Thyroid gland (tissue), 4 donors: ENCODE measurements around the gene AADACL3. TPM values are rescaled to one million over a fixed set of nuclear protein-coding genes. Genes with fewer than 3 reads are reported as not detected.

ENCODE experiments used
- DNase-seq, 2 donors: peaks; one replicate each; pipeline ENCODE4 v3.0.0-alpha.2; 2019
- H3K27ac ChIP-seq, 3 donors: fragments of 200-600 bp; sonication (generic); 1 replicate in 2 of 3; 2 replicates in 1 of 3; pipeline ENCODE4 v1.5.1; 2016 to 2019; ENCODE audit warnings: mild to moderate bottlenecking in 1 of 3, moderate library complexity in 1 of 3
- H3K27me3 ChIP-seq: fragments of 200-600 bp; sonication (generic); one replicate; pipeline ENCODE4 v1.5.1; 2019
- H3K36me3 ChIP-seq, 2 donors: fragments of 200-600 bp; sonication (generic); one replicate each; pipeline ENCODE4 v1.5.1; 2016 to 2019
- H3K4me1 ChIP-seq, 2 donors: fragments of 200-600 bp; sonication (generic); one replicate each; pipeline ENCODE4 v1.5.1; 2017 to 2019
- H3K4me3 ChIP-seq, 3 donors: fragments of 200-600 bp; sonication (generic); replicated peaks in 1 of 3; 1 replicate in 2 of 3; 2 replicates in 1 of 3; pipeline ENCODE4 v1.5.1; 2016; ENCODE audit warnings: mild to moderate bottlenecking in 1 of 3
- H3K9me3 ChIP-seq: fragments of 200-600 bp; sonication (generic); one replicate; pipeline ENCODE4 v1.5.1; 2017
- POLR2A ChIP-seq, 2 donors: fragments of 450-650 bp; IDR thresholded peaks; one replicate each; pipeline ENCODE4 v1.6.1; 2017; ENCODE audit warnings: antibody characterized with exemption in 2 of 2, mild to moderate bottlenecking in 2 of 2, moderate library complexity in 1 of 2
- WGBS, 2 donors: methylation state at CpG; one replicate each; pipeline ENCODE4 v1.1.5; 2017; 5-methylcytosine and 5-hydroxymethylcytosine counted together
- intact Hi-C: fragments of 100-400 bp; cut with DNase I; formaldehyde crosslinking; loops from one replicate; pipeline ENCODE4 v1.15.1; 2023
- total RNA-seq, 4 donors: library from RNA; depleted of rRNA; stranded (reverse); fragments of >200 nt; gene quantifications; one replicate each; pipeline ENCODE4 v1.2.3, GENCODE V29; 2016
- TF ChIP-seq, protein P1 (sequence below), 6 experiments: fragments of 200-600 bp in 3 of 6; fragments of 450-650 bp in 3 of 6; sonication (generic) in 3 of 6; IDR thresholded peaks; one replicate each; pipeline ENCODE4 v1.5.1; 2016 to 2019; ENCODE audit warnings: antibody characterized with exemption in 6 of 6, mild to moderate bottlenecking in 2 of 6, inconsistent platforms in 1 of 6, moderate library complexity in 1 of 6

AADACL3 gene
- total RNA-seq, 4 donors from 2014 or later = not detected

GRCh38 chr1:12696658-12697057, 19.3 kb upstream of the AADACL3 start:
- Histone ChIP-seq H3K27me3 (no peaks in the 10 kb centered on the region), H3K4me1 (no peaks in the 10 kb centered on the region), H3K9me3 (no peaks in the 10 kb centered on the region), H3K27ac (no peak overlapping the region), H3K4me3 (no peak overlapping the region), H3K36me3 (no peaks in the 10 kb centered on the region)
- intact Hi-C loops = no loop called here
- no peak for TF ChIP-seq POLR2A (IDR thresholded peaks at IDR 0.05)
- TF ChIP-seq, protein P1, sequence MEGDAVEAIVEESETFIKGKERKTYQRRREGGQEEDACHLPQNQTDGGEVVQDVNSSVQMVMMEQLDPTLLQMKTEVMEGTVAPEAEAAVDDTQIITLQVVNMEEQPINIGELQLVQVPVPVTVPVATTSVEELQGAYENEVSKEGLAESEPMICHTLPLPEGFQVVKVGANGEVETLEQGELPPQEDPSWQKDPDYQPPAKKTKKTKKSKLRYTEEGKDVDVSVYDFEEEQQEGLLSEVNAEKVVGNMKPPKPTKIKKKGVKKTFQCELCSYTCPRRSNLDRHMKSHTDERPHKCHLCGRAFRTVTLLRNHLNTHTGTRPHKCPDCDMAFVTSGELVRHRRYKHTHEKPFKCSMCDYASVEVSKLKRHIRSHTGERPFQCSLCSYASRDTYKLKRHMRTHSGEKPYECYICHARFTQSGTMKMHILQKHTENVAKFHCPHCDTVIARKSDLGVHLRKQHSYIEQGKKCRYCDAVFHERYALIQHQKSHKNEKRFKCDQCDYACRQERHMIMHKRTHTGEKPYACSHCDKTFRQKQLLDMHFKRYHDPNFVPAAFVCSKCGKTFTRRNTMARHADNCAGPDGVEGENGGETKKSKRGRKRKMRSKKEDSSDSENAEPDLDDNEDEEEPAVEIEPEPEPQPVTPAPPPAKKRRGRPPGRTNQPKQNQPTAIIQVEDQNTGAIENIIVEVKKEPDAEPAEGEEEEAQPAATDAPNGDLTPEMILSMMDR (IDR thresholded peaks at IDR 0.05) = no peak
- 88 to 89% methylated on average over 3 of the region's 3 CpGs for WGBS, 2 donors
- no peak for DNase-seq

GRCh38 chr1:12697397-12697796, 18.5 kb upstream of the AADACL3 start:
- Histone ChIP-seq H3K4me3 (no peak overlapping the region), H3K9me3 (no peaks in the 10 kb centered on the region), H3K36me3 (no peaks in the 10 kb centered on the region), H3K27ac (no peak overlapping the region), H3K27me3 (no peaks in the 10 kb centered on the region), H3K4me1 (no peaks in the 10 kb centered on the region)
- WGBS, 2 donors = 77 to 92% methylated on average over 3 of the region's 3 CpGs
- DNase-seq = no peak
- no peak for TF ChIP-seq POLR2A (IDR thresholded peaks at IDR 0.05)
- TF ChIP-seq, protein P1 (IDR thresholded peaks at IDR 0.05) = no peak
- intact Hi-C loops = no loop called here

DNA sequence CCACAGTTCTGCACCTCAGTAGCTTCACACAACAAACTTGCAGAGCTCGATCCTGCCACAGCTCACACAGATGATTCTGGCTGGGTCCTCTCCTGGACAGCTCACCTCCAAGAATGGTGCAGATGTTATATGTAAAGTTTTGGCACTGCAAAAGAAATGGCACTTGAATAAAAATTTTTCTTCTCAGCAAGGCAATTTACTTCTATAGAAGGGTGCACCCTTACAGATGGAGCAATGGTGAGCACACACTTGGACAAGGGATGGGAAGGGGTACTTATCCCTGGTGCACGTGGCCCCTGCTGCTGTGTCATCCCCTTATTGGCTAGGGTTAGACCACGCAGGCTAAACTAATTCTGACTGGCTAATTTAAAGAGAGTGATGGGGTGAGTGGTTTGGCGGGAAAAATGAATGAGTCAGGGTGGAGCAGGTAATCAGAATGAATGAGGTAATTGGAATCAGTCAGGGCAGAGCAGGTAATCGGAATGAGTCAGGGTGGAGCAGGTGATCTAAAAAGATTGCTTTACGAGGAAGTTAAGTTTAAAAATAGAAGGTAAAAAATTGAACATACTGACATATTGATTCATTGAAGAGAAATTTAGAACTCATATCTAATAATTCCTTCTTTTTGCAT, 12.0 kb upstream of the AADACL3 start:
- H3K36me3 ChIP-seq = no peaks in the 10 kb centered on the region
- H3K4me1 ChIP-seq = no peaks in the 10 kb centered on the region
- DNase-seq = no peak
- intact Hi-C loops = no loop called here
- no peaks in the 10 kb centered on the region for H3K9me3 ChIP-seq
- H3K27ac ChIP-seq = no peak overlapping the region
- no peak overlapping the region for H3K4me3 ChIP-seq
- WGBS, 2 donors = 79 to 82% methylated on average over 6 of the region's 6 CpGs
- H3K27me3 ChIP-seq = no peaks in the 10 kb centered on the region
- TF ChIP-seq POLR2A (IDR thresholded peaks at IDR 0.05) = no peak
- TF ChIP-seq, protein P1 (IDR thresholded peaks at IDR 0.05) = no peak

DNA sequence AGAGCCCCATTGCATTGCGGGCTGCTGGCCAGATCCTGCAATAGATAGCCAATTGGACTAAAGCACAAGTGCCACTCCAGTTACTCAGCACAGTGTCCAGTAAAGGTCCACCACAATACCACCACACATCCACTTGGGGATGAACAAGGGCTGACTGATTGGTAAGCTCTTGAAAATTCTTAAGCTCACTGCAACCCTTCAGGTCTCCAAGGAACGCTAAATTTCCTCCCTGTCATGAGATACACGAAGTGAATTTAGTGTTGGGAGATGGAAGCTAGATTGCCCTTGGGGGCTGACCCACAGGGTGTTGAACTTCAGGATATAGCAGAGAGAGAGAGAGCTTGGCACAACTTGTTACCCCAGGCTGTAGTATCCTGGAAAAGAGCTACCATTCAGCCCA, 9.8 kb upstream of the AADACL3 start:
- TF ChIP-seq, protein P1 (IDR thresholded peaks at IDR 0.05) = no peak
- TF ChIP-seq POLR2A (IDR thresholded peaks at IDR 0.05) = no peak
- intact Hi-C loops = no loop called here
- 61 to 71% methylated on average over 3 of the region's 3 CpGs for WGBS, 2 donors
- no peaks in the 10 kb centered on the region for H3K27me3 ChIP-seq
- H3K4me3 ChIP-seq = no peak overlapping the region
- no peak for DNase-seq
- H3K4me1 ChIP-seq = no peaks in the 10 kb centered on the region
- H3K36me3 ChIP-seq = no peaks in the 10 kb centered on the region
- no peaks in the 10 kb centered on the region for H3K9me3 ChIP-seq
- no peak overlapping the region for H3K27ac ChIP-seq

GRCh38 chr1:12708396-12709090, 7.4 kb upstream of the AADACL3 start:
- intact Hi-C loops = no loop called here

More at GRCh38 chr1:12708396-12709090, 7.4 kb upstream of the AADACL3 start:
- no peaks in the 10 kb centered on the region for H3K4me1 ChIP-seq
- DNase-seq = no peak
- TF ChIP-seq, protein P1 (IDR thresholded peaks at IDR 0.05) = no peak
- TF ChIP-seq POLR2A (IDR thresholded peaks at IDR 0.05) = no peak
- no peaks in the 10 kb centered on the region for H3K36me3 ChIP-seq
- WGBS, 2 donors = 79 to 85% methylated on average over 4 of the region's 4 CpGs
- no peaks in the 10 kb centered on the region for H3K27me3 ChIP-seq
- H3K4me3 ChIP-seq = no peak overlapping the region
- no peak overlapping the region for H3K27ac ChIP-seq
- no peaks in the 10 kb centered on the region for H3K9me3 ChIP-seq
